Activated naive CD4-positive, alpha-beta T cell treated with anti-CD3 and anti-CD28 coated beads for 36 hours (primary cell): ENCODE measurements around the gene LRRC61. TPM values are rescaled to one million over a fixed set of nuclear protein-coding genes. Genes with fewer than 3 reads are reported as not detected.

ENCODE experiments used
- CTCF ChIA-PET: fragments of 350-600 bp; sonication (Branson Sonifier 250); formaldehyde crosslinking; loops from one replicate; lab custom pipeline; 2021; ENCODE audit warnings: antibody characterized with exemption; lab: Charles Lee
- DNase-seq: peaks from one replicate; pipeline ENCODE4 v3.0.0-alpha.2; 2020
- H3K27ac Mint-ChIP-seq: one replicate; pipeline ENCODE4 v1.8.0; 2021; ENCODE audit warnings: mild to moderate bottlenecking, mixed read lengths
- H3K27me3 Mint-ChIP-seq: one replicate; pipeline ENCODE4 v1.8.0; 2021; ENCODE audit warnings: low read depth, mixed read lengths
- H3K36me3 Mint-ChIP-seq: one replicate; pipeline ENCODE4 v1.8.0; 2021; ENCODE audit warnings: low read depth, mixed read lengths
- H3K4me1 Mint-ChIP-seq: one replicate; pipeline ENCODE4 v1.8.0; 2021; ENCODE audit warnings: low read depth, mixed read lengths
- H3K4me3 Mint-ChIP-seq: one replicate; pipeline ENCODE4 v1.8.0; 2021; ENCODE audit warnings: mild to moderate bottlenecking, moderate library complexity, mixed read lengths
- H3K9me3 Mint-ChIP-seq: one replicate; pipeline ENCODE4 v1.8.0; 2021; ENCODE audit warnings: mixed read lengths
- intact Hi-C: fragments of 100-400 bp; cut with micrococcal nuclease; formaldehyde crosslinking; loops from one replicate; pipeline ENCODE4 v1.15.1; 2023
- total RNA-seq, 2 experiments: library from RNA; stranded (reverse); gene quantifications; one replicate each; pipeline ENCODE4 v1.2.3, GENCODE V29; 2021

LRRC61 gene
- total RNA-seq, 2 experiments from 2014 or later = 10.3 to 13.3 TPM

DNA sequence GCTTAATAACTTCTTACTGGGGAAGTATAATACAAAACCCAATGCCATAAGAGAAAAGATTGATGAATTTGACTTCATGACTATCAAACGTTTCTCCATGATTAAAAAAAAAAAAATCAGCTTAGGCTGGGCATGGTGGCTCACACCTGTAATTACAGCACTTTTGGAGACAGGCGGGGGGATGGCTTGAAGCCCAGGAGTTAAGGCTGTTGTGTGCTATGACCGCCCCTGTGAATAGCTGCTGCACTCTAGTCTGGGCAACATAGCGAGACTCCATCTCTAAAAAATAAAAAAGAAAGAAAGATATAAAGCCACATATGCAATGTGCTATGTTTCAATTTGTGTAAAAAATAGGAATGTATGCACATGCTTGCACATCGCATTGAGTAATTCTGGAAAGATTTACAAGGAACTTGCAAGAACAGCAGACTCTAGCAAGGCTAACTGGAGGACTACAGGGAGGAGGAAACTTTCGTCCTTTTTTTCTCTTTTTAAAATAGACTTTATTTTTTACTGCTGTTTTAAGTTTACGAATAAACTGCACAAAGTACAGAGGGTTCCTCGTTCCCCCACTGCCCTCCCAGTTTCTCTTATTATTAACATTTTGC, 28.5 kb downstream of the LRRC61 start:
- Mint-ChIP-seq H3K9me3 (no peaks in the 10 kb centered on the region), H3K4me3 (no peak overlapping the region), H3K4me1 (peaks cover 8% of the 10 kb centered on the region), H3K27ac (no peak overlapping the region), H3K27me3 (no peaks in the 10 kb centered on the region), H3K36me3 (no peaks in the 10 kb centered on the region)
- CTCF ChIA-PET = interaction anchor here (0.6 to 1.1 kb wide), 3 partner anchors 70 to 1158 kb away, joined by 3 to 6 read pairs (median 4); no protein-coding TSS in a partner anchor
- no peak for DNase-seq
- intact Hi-C loops = no loop called here

DNA sequence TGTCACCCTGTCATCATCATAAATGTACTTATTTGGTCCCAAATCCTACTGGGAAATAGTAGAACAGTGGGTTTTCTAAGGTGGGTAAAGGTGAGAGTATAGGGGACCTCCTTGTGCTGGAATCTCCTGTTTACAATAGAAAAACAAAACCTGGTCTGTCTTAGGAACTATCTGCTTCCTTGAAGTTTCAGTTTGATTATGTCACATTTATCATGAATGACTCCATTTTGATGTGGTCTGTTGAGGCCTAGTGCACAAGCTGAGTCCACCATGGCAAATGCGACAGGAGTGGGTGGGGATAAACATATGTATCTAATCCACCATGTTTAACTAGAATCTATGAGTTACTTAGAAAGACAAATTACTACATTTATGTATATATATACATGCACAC, 32.5 kb downstream of the LRRC61 start:
- no peaks in the 10 kb centered on the region for H3K9me3 Mint-ChIP-seq
- no peaks in the 10 kb centered on the region for H3K27me3 Mint-ChIP-seq
- CTCF ChIA-PET = interaction anchor here (0.6 to 4.7 kb wide), 21 partner anchors 9 to 521 kb away, joined by 3 to 22 read pairs (median 4); partner anchors contain the start of gene REPIN1
- H3K4me1 Mint-ChIP-seq = peaks cover 40% of the 10 kb centered on the region
- H3K27ac Mint-ChIP-seq = no peak overlapping the region
- intact Hi-C loops = loop anchor here (1.0 to 5.0 kb wide), 5 partner anchors 33 to 483 kb away; partner anchors contain the start of genes ACTR3C, ATP6V0E2 and LRRC61
- DNase-seq = no peak
- no peak overlapping the region for H3K4me3 Mint-ChIP-seq
- no peaks in the 10 kb centered on the region for H3K36me3 Mint-ChIP-seq

DNA sequence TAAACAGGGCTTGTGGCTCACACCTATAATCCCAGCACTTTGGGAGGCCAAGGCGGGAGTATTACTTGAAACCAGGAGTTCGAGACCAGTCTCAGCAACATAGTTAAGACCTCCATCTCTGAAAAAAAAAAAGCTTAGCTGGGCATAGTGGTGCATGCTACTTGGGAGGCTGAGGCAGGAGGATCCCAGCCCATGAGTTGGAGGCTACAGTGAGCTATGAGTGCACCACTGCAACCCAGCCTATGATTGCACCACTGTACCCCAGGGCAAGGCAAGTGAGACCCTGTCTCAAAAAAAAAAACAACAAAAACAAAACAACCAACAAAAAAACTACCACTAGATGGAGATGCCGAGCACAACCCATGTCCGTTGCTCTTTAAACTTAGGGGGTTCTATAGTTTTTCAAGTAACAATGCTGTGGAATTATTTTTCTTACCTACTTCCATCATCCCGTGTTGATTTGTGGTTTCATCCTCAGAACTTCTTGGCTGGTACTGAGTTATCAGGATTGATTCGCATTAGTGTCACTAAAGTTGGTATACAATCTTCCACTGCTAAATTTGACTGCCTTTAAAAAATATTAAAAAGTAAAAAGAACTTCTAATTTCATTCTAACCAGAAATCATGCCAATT, 33.2 kb downstream of the LRRC61 start:
- CTCF ChIA-PET = interaction anchor here (0.6 to 4.7 kb wide), 20 partner anchors 10 to 422 kb away, joined by 3 to 22 read pairs (median 4); partner anchors contain the start of gene REPIN1
- H3K4me3 Mint-ChIP-seq = no peak overlapping the region
- H3K36me3 Mint-ChIP-seq = no peaks in the 10 kb centered on the region
- H3K27me3 Mint-ChIP-seq = no peaks in the 10 kb centered on the region
- DNase-seq = peak; percentile 28
- H3K27ac Mint-ChIP-seq = no peak overlapping the region
- peaks cover 40% of the 10 kb centered on the region for H3K4me1 Mint-ChIP-seq
- intact Hi-C loops = loop anchor here (1.0 to 5.0 kb wide), 5 partner anchors 34 to 484 kb away; partner anchors contain the start of genes ACTR3C, ATP6V0E2 and LRRC61
- no peaks in the 10 kb centered on the region for H3K9me3 Mint-ChIP-seq

DNA sequence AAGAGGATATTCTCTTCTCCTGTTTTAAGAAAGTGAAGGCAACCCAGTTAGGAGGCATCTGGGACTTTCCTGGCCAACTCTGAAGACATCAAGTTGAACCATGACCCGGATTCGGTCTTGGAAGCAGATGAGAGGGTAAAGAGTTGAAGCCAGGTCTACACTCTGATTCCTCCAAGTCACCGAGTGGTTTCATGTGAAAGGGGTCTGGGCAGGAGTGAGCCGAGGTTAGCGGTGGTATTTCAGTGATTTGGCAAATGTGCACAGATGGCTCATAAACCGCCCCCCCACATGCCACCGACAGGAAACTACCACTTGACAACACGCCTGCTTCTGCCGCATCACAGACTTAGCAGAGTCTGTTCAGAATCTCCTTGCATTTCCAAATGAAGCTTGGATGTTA, 34.1 kb downstream of the LRRC61 start:
- Mint-ChIP-seq H3K27me3 (no peaks in the 10 kb centered on the region), H3K36me3 (no peaks in the 10 kb centered on the region), H3K4me1 (peaks cover 41% of the 10 kb centered on the region), H3K27ac (peak overlapping the region; percentile 84), H3K4me3 (peak overlapping the region; percentile 72), H3K9me3 (no peaks in the 10 kb centered on the region)
- intact Hi-C loops = loop anchor here (1.0 to 5.0 kb wide), 8 partner anchors 11 to 485 kb away; partner anchors contain the start of genes ACTR3C, ATP6V0E2, LRRC61 and REPIN1
- DNase-seq = peak; percentile 82
- CTCF ChIA-PET = interaction anchor here (0.6 to 4.7 kb wide), 12 partner anchors 10 to 89 kb away, joined by 3 to 22 read pairs (median 4); partner anchors contain the start of gene REPIN1

DNA sequence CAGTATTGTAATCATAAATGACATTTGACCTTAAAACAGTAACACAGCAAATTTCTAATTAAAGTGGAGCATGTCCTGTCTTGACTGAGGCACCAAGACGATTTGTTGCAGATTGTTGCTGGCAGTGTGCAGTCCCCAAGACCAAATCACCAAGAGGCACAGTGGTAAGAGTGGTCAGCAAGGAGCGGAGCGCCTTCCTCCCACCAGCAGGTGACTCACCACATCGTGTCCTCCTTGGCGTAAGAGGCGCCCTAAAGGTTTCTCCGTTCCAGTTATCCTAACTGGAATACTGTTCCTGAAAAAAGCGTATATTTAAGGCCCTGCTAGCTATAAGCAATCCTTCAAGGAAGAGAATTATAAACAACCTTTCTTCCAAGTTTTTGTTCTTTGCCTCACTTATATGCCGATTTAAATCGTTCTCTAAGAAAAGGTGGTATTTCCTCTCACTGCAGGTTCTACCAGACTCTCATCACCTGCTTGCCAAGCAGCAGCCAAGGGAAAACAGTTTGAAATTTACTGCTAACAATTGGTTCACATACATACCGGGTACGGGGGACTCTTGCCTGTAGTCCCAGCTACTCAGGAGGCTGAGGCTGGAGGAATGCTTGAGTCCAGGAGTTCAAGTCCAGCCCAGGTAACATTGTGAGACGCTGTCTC, 34.7 kb downstream of the LRRC61 start:
- no peaks in the 10 kb centered on the region for H3K9me3 Mint-ChIP-seq
- no peak for DNase-seq
- peaks cover 43% of the 10 kb centered on the region for H3K4me1 Mint-ChIP-seq
- no peaks in the 10 kb centered on the region for H3K36me3 Mint-ChIP-seq
- peak overlapping the region; percentile 72 for H3K4me3 Mint-ChIP-seq
- intact Hi-C loops = loop anchor here (1.0 to 5.0 kb wide), 8 partner anchors 10 to 486 kb away; partner anchors contain the start of genes ACTR3C, ATP6V0E2, LRRC61 and REPIN1
- no peaks in the 10 kb centered on the region for H3K27me3 Mint-ChIP-seq
- H3K27ac Mint-ChIP-seq = peak overlapping the region; percentile 84
- CTCF ChIA-PET = interaction anchor here (0.6 to 4.7 kb wide), 9 partner anchors 9 to 253 kb away, joined by 3 to 22 read pairs (median 4); partner anchors contain the start of gene REPIN1

DNA sequence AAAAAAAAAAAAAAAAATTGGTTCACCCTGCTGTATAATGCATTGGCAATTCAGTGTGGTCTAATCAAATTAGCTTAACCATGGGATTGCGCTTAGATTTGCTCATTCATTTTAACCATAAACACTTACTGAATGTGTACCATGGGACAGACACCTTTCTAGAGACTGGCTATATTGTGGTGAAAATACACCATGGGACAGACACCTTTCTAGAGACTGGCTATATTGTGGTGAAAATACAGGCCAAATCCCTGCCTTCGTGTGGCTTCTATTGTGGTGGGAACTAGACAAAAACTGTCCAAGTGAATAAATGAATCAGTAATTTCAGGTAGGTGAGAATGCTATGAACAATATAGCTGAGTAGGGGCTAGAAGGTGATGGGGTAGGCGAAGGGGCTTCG, 35.3 kb downstream of the LRRC61 start:
- CTCF ChIA-PET = interaction anchor here (0.6 to 4.7 kb wide), 5 partner anchors 9 to 252 kb away, joined by 3 to 22 read pairs (median 4); partner anchors contain the start of gene REPIN1
- Mint-ChIP-seq H3K27me3 (no peaks in the 10 kb centered on the region), H3K27ac (no peak overlapping the region), H3K9me3 (no peaks in the 10 kb centered on the region), H3K4me1 (peaks cover 43% of the 10 kb centered on the region), H3K36me3 (no peaks in the 10 kb centered on the region), H3K4me3 (no peak overlapping the region)
- intact Hi-C loops = loop anchor here (5.0 kb wide), 2 partner anchors 159 to 486 kb away; partner anchors contain the start of gene ATP6V0E2
- DNase-seq = no peak

DNA sequence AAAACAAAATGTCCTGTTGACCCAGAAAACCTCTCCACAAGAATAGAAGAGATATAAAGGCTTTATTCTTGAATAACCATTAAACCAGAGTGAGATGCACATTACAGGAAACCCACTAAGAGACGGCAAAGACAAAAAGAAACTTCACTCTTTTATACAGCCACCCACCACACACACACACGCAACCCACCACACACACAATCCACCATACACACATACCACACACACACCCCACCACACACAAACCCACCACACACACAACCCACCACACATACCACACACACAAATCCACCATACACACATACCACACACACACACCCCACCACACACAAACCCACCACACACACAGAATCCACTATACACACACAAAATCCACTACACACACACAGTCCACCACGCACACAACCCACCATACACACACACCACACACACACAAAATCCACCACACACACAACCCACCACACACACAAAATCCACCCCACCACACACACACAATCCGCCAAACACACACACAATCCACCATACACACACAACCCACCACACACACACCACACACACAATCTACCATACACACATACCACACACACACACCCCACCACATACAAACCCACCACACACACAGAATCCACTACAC, 36.0 kb downstream of the LRRC61 start:
- intact Hi-C loops = loop anchor here (5.0 kb wide), 2 partner anchors 158 to 487 kb away; partner anchors contain the start of gene ATP6V0E2
- H3K9me3 Mint-ChIP-seq = no peaks in the 10 kb centered on the region
- no peak for DNase-seq
- H3K4me3 Mint-ChIP-seq = no peak overlapping the region
- H3K27me3 Mint-ChIP-seq = no peaks in the 10 kb centered on the region
- H3K4me1 Mint-ChIP-seq = peaks cover 47% of the 10 kb centered on the region
- no peak overlapping the region for H3K27ac Mint-ChIP-seq
- CTCF ChIA-PET = interaction anchor here (1.7 to 4.7 kb wide), 2 partner anchors 10 to 74 kb away, joined by 3 to 22 read pairs; partner anchors contain the start of gene REPIN1
- no peaks in the 10 kb centered on the region for H3K36me3 Mint-ChIP-seq

DNA sequence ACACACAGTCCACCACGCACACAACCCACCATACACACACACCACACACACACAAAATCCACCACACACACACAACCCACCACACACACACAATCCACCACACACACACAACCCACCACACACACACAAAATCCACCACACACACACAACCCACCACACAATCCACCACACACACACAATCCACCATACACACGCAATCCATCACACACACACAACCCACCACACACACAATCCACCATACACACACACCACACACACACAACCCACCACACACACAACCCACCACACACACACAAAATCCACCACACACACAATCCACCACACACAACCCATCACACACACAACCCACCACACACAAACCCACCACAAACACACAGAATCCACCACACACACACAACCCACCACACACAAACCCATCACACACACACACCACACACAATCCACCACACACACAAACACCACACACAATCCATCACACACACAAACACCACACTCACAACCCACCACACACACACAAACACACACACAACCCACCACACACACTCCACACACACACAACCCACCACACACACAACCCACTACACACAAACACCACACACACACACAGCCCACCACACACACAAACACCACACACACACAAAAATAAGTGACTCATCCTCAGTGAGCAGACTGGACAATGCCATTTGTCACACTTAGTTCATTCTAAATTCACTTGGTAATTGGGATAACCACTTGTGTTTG, 36.6 kb downstream of the LRRC61 start:
- Mint-ChIP-seq H3K4me3 (no peak overlapping the region), H3K36me3 (no peaks in the 10 kb centered on the region), H3K4me1 (peaks cover 50% of the 10 kb centered on the region), H3K9me3 (no peaks in the 10 kb centered on the region), H3K27ac (no peak overlapping the region), H3K27me3 (no peaks in the 10 kb centered on the region)
- no peak for DNase-seq
- CTCF ChIA-PET = no interaction called here
- intact Hi-C loops = loop anchor here (5.0 kb wide), 2 partner anchors 158 to 487 kb away; partner anchors contain the start of gene ATP6V0E2

DNA sequence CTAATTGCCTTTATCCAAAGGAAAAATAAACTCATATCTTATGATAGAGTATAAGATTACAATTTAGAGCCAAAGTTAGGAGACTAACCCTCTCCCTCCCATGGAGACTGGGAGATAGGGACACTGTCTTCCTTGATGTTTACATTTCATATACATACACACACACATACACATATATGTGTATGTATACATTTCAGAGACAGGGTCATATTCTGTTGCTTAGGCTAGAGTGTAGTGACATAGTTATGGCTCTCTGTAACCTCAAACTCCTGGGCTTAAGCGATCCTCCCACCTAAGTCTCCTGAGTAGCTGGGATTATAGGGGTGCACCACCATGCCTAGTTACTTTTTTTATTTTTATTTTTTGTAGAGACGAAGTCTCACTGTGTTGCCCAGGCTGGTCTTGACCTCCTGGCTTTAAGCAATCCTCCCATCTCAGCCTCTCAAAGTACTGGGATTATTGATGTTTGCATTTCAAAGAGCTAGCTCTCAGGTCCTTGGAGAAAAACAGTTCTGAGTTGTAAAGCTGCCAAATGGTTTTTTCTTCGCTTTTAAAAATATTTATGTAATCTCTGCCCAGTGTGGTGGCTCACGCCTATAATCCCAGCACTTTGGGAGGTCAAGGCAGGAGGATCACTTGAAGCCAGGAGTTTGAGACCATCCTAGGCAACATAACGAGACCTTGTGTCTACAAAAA, 37.4 kb downstream of the LRRC61 start:
- Mint-ChIP-seq H3K27me3 (no peaks in the 10 kb centered on the region), H3K9me3 (no peaks in the 10 kb centered on the region), H3K36me3 (no peaks in the 10 kb centered on the region), H3K27ac (no peak overlapping the region), H3K4me1 (peaks cover 54% of the 10 kb centered on the region), H3K4me3 (no peak overlapping the region)
- CTCF ChIA-PET = interaction anchor here (1.4 kb wide), 1 partner anchor 61 kb away, joined by 4 read pairs; no protein-coding TSS in a partner anchor
- DNase-seq = no peak
- intact Hi-C loops = no loop called here

DNA sequence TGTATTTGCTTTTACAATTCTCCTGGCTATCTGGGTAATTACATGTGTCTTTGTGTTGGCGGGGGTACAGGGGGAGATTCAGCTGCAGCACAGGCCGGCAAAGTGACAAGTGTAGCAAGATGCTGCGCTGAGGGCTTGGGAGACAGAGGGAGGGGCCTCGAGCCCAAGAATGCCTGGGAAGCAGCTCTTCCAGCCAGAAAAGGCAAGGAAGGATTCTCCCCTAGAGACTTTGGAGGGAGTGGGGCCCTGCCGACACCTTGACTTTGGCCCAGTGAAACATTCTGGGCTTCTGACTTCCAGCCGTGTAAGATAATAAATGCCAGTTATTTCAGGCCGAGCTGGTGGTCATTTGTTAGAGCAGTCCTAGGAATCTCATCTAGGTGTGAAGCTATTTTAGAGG, 38.2 kb downstream of the LRRC61 start:
- no peaks in the 10 kb centered on the region for H3K27me3 Mint-ChIP-seq
- no peak for DNase-seq
- CTCF ChIA-PET = interaction anchor here (1.4 kb wide), 1 partner anchor 60 kb away, joined by 4 read pairs; no protein-coding TSS in a partner anchor
- no peaks in the 10 kb centered on the region for H3K36me3 Mint-ChIP-seq
- H3K4me1 Mint-ChIP-seq = peaks cover 58% of the 10 kb centered on the region
- no peaks in the 10 kb centered on the region for H3K9me3 Mint-ChIP-seq
- H3K4me3 Mint-ChIP-seq = no peak overlapping the region
- intact Hi-C loops = no loop called here
- no peak overlapping the region for H3K27ac Mint-ChIP-seq
